Kasumi-1 (cell line): ENCODE data around the gene SEZ6L.
A peak's percentile ranks its signal among the peaks of the same experiment; 100 is the strongest.

ENCODE experiments used
- DNase-seq, 2 experiments: peaks; one replicate each; lab custom pipeline; 2025; lab: John Stamatoyannopoulos, UW

SEZ6L gene

GRCh38 chr22:26428515-26429457 lies 259.5 kb downstream of the SEZ6L start, which contains the start of gene ASPHD2:
Gene ASPHD2, plus strand, starts transcription at chr22:26429260. Its CDS starts 4,356 bp downstream, at chr22:26433616.
- DNase-seq, result peak; percentile 43 to 66

DNA sequence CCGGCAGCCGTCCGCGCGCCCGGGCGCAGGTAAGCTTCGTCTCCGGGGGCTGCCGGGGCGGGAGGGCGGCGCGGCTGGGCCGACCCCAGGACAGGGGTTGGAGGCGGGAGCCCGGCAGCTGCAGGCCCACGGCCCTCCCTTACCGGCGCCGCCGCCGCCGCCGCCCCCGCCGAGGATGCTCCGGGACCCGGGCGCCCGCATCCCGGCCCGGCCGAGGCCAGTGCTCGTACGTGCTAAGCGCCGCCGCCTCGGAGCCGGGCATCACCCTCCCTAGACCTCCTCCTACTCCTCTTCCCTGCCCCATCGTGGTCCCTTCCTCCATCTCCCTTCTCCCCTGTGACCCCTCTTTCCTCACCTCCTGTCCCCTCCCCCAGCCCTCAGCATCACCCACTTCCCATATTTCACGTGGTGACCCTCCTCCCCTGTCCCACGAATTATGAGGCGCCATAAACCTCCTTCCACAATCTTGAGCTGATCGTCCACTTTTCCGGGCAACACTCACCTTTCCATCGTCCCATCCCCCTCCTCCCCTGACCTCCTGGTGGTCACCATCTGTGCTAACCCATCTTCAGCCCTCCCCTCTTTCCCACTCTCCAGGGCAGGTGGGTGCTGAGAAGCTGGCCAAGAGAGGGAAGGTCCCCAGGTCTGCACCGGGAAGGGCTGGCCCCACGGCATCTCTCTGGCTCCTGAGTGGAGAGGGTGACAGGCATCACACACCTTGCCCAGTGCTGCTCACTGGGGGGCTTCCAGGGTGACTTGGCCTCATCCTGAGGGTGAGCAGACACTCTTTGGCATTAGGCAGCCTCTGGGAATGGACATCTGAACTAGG lies 260.4 kb downstream of the SEZ6L start:
- DNase-seq, result no peak

DNA sequence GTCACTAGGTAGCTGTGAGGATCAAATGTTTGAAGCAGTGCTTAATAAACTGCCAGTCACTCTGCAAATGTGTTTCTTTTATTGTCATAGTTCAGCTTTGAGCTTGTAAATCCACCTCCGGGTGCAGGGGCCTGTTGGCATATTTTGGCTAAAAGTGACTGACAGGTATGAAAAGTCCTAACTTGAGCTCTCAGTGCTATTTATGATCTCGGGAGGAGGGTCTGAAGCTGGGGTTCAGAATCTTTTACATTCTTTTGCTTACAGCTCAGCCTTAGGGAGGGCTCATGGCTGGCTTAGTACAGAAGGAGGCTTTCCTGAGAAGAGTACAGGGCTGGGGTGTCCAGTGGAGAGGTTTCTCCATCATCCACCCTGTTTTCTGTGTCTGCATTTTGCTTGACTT lies 261.3 kb downstream of the SEZ6L start:
- DNase-seq, result no peak

DNA sequence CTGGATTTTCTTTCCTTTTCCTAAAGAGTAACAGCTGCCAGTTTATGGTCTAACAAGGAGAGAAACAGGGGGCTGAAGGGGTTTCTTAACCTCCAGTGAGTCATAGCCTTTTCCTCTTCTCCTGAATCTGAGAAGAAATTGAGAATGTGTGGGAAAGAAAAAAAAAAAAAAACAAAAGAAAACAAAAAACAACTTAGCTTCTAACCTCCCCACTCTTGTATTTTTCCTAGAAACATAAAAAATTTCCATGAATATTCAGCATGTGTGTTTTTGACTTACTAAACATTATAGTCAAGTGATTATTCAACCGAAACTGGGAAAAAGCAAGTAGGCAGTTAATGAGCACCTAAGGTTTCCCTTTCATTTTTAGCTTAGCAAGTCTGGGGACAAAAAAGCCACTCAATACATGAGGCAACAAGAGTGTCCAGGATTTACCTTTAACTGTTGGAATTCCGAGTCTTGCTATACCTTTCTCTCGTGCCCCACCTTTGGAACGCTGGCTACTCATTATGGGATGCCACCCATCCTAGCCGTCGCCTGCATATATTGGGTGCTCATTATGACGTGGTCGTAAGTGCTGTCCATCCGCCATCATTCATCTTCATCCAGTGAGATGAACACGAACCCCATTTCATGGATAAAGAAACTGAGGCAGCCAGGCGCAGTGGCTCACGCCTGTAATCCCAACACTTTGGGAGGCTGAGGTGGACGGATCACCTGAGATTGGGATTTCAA lies 262.2 kb downstream of the SEZ6L start:
- DNase-seq, result no peak

DNA sequence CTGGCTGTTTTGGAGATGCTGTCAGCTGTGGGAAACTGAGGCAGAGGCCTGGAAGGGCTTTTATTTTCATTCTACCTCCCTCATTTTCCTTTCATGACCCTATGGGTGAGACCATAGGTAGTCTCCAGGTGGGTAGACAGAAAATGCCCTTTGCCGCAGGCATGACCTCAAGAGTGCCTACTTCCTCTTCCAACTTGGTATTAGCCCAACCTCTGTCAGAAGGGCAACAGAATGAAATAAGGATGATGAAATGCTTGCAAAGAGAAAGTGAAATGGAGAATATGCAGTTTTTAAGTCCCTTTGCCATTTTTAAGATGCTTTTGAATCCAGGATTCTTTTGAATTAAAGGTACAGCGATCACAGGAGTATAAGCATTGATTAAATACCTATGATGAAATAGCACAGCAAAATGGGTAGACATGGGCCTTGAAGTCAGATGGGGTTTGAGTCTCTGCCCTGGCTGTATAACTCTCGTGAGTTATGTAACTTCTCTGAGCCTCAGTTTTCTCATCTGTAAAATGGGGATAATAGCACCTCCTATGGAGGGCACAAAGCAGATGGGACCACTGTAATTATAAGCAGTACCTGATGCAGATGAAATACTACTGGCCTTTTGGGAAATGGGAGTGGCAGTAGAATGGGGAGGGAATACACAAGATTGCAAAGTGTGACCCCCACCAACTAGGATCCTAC lies 263.5 kb downstream of the SEZ6L start:
- DNase-seq, result peak; percentile 54 to 64
